ENCODE results near the gene PIEZO2.
"Not testable (repeated sequence)": the region's sequence is repeated elsewhere in the genome, so short reads cannot be mapped to it uniquely, and the experiment has no call there.

PIEZO2 gene

GRCh38 chr18:10660179-10660884 lies 489.0 kb downstream of the PIEZO2 start:
- DNase-seq, result no peak

GRCh38 chr18:10659594-10659993 lies 489.8 kb downstream of the PIEZO2 start:
- no peak for DNase-seq

GRCh38 chr18:10659000-10659399 lies 490.4 kb downstream of the PIEZO2 start:
- no peak for DNase-seq

- DNase-seq, result not testable (repeated sequence)
Observed at GRCh38 chr18:10644003-10644402, 505.4 kb downstream of the PIEZO2 start.

- DNase-seq, result not testable (repeated sequence)
Observed at GRCh38 chr18:10642915-10643524, 506.3 kb downstream of the PIEZO2 start.

- not testable (repeated sequence) for DNase-seq
Observed at GRCh38 chr18:10638539-10638885, 510.9 kb downstream of the PIEZO2 start.

- DNase-seq, result not testable (repeated sequence)
Observed at GRCh38 chr18:10637858-10638538, 511.4 kb downstream of the PIEZO2 start.

GRCh38 chr18:10629076-10629475 lies 520.3 kb downstream of the PIEZO2 start:
- DNase-seq, result not testable (repeated sequence)

GRCh38 chr18:10626606-10627213 lies 522.7 kb downstream of the PIEZO2 start:
- not testable (repeated sequence) for DNase-seq

- DNase-seq, result not testable (repeated sequence)
Observed at GRCh38 chr18:10623606-10624005, 525.8 kb downstream of the PIEZO2 start.

- not testable (repeated sequence) for DNase-seq
Observed at GRCh38 chr18:10622982-10623381, 526.4 kb downstream of the PIEZO2 start.

- not testable (repeated sequence) for DNase-seq
Observed at GRCh38 chr18:10620670-10621329, 528.6 kb downstream of the PIEZO2 start.
